ENCODE measurements around the gene USP24. TPM values are rescaled to one million over a fixed set of nuclear protein-coding genes. Genes with fewer than 3 reads are reported as not detected.

Gene USP24
- total and polyA plus RNA-seq, 10 of the 15 experiments (the other 5 are each of a cell fraction or from before 2014, with no cell fraction given), result 4.6 to 36.5 (median 25.3) TPM

DNA sequence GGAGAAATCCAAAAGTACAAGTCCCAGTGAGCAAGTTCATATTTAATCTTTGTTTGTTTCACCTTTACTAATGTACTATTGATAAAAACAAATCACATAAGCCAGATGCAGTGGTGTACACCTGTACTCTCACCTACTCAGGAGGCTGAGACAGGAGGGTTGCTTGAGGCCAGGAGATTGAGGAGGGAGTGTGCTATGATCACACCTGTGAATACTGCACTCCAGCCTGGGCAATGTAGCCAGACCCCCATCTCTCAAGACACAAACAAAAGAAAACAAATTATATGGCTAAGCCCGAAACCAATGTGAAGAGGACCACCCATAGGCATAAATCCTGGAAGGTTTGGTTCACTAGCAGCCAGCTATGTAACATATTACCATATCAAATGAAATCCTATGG is 9.6 kb upstream of the USP24 start (continued):
- TF ChIP-seq ZNF384 (IDR thresholded peaks at IDR 0.05; ENCODE audit: borderline replicate concordance, low read depth, low read length) (no peak), PAX8 (IDR thresholded peaks at IDR 0.05) (no peak), EP300 (IDR thresholded peaks at IDR 0.05; ENCODE audit: borderline replicate concordance in 1 of 2, control insufficient read depth in 1 of 2, low read depth in 2 of 2, low read length in 2 of 2) (no peak), E2F8 (IDR thresholded peaks at IDR 0.05; ENCODE audit: low read depth, partially characterized antibody) (no peak), IKZF2 (IDR thresholded peaks at IDR 0.05) (no peak)

GRCh38 chr1:55222152-55222551 is 7.0 kb upstream of the USP24 start:
- Histone ChIP-seq H3K4me2 (ENCODE audit: control insufficient read depth, insufficient read depth) (no peak overlapping the region), H4K20me1 (ENCODE audit: control insufficient read depth, insufficient read depth) (no peaks in the 10 kb centered on the region), H3K9ac (ENCODE audit: control insufficient read depth, insufficient read depth, low read length) (no peak overlapping the region), H3K4me3 (no peak overlapping the region), H3K4me1 (ENCODE audit: control insufficient read depth, insufficient read depth, low read length) (no peaks in the 10 kb centered on the region), H3K27ac (ENCODE audit: control insufficient read depth, insufficient read depth) (no peak overlapping the region), H3K9me3 (replicated peaks; ENCODE audit: control insufficient read depth, insufficient read depth, low read length) (no peaks in the 10 kb centered on the region), H3K36me3 (ENCODE audit: control insufficient read depth in 2 of 2, insufficient read depth in 2 of 2, low read length in 1 of 2) (no peaks in the 10 kb centered on the region), H3K27me3 (replicated peaks in 1 of 2; ENCODE audit: control insufficient read depth in 2 of 2, insufficient read depth in 2 of 2, low read length in 1 of 2) (no peaks in the 10 kb centered on the region), H3K79me2 (ENCODE audit: control insufficient read depth, insufficient read depth, low read length) (no peaks in the 10 kb centered on the region), H2AFZ (ENCODE audit: control insufficient read depth, low read depth, low read length) (no peak overlapping the region)
- ChIA-PET CTCF (no interaction called here), POLR2A (no interaction called here), SMC1A (ENCODE audit: uncharacterized antibody, unreplicated experiment) (no interaction called here), RAD21 (ENCODE audit: unreplicated experiment) (no interaction called here)
- in situ Hi-C loops (cut with MboI), result no loop called here
- BruUV-seq (replicated peaks), result no TSS peak
- FAIRE-seq (no peak), ATAC-seq (no peak), DNase-seq (ENCODE audit: low read depth, low spot score) (no peak)
- no peak for TF ChIP-seq LARP7 (IDR thresholded peaks at IDR 0.05)
- no peak for TF ChIP-seq NFIC (IDR thresholded peaks at IDR 0.05; ENCODE audit: low read depth, low read length)
- intact Hi-C loops (cut with micrococcal nuclease; ENCODE audit: unreplicated experiment), result no loop called here
- WGBS (ENCODE audit: insufficient coverage, insufficient replicate concordance, low lambda C conversion rate, missing lambda C conversion rate), result 36% methylated on average over 6 of the region's 6 CpGs

Measured in GM12878 (cell line).